ENCODE measurements around the gene CLBA1. TPM values are rescaled to one million over a fixed set of nuclear protein-coding genes. Genes with fewer than 3 reads are reported as not detected.

CLBA1 gene
- total and polyA plus RNA-seq, 3 experiments from 2014 or later = 0.32 to 3.9 (median 3.8) TPM

- Histone ChIP-seq H3K9me3 (ENCODE audit: low read length) (no peaks in the 10 kb centered on the region), H3K27ac (ENCODE audit: low read depth, low read length) (no peak overlapping the region), H3K4me1 (ENCODE audit: insufficient read depth, low read length) (peaks cover 7% of the 10 kb centered on the region), H3K27me3 (ENCODE audit: insufficient read depth, low read length, poor library complexity, severe bottlenecking) (peaks cover 16% of the 10 kb centered on the region), H3K4me3 (ENCODE audit: low read length) (no peak overlapping the region), H3K36me3 (ENCODE audit: insufficient read depth, low read length) (no peaks in the 10 kb centered on the region)
- DNase-seq = no peak
- ChIA-PET POLR2A (interaction anchor here (1.3 to 2.0 kb wide), 2 partner anchors 51 to 71 kb away, joined by 3 to 7 read pairs; no protein-coding TSS in a partner anchor), CTCF (interaction anchor here (0.9 to 6.5 kb wide), 15 partner anchors 10 to 377 kb away, joined by 3 to 122 read pairs (median 5); partner anchors contain the start of gene CLBA1)
- H3K4me3 Mint-ChIP-seq = no peak overlapping the region
- H3K4me1 Mint-ChIP-seq = peaks cover 5 to 27% (median 11%) of the 10 kb centered on the region in 3 donors
- peak overlapping the region in 1 of 8 donors; percentile 50 for H3K27ac Mint-ChIP-seq
- no peaks in the 10 kb centered on the region for H3K9me3 Mint-ChIP-seq
- no peaks in the 10 kb centered on the region for H3K36me3 Mint-ChIP-seq
- H3K27me3 Mint-ChIP-seq = peaks cover 20 to 37% of the 10 kb centered on the region in 2 donors
These were observed 10.8 kb upstream of the CLBA1 start for GRCh38 chr14:104974665-104975390.

- Histone ChIP-seq H3K27me3 (ENCODE audit: insufficient read depth, low read length, poor library complexity, severe bottlenecking) (peaks cover 16% of the 10 kb centered on the region), H3K4me3 (ENCODE audit: low read length) (no peak overlapping the region), H3K36me3 (ENCODE audit: insufficient read depth, low read length) (no peaks in the 10 kb centered on the region), H3K4me1 (ENCODE audit: insufficient read depth, low read length) (peaks cover 7% of the 10 kb centered on the region), H3K27ac (ENCODE audit: low read depth, low read length) (no peak overlapping the region), H3K9me3 (ENCODE audit: low read length) (no peaks in the 10 kb centered on the region)
- CTCF ChIA-PET = interaction anchor here (0.7 to 6.5 kb wide), 16 partner anchors 9 to 376 kb away, joined by 3 to 122 read pairs (median 6); partner anchors contain the start of gene GPR132
- H3K36me3 Mint-ChIP-seq = no peaks in the 10 kb centered on the region
- peak overlapping the region in 1 of 7 donors; percentile 32 for H3K4me3 Mint-ChIP-seq
- peak overlapping the region in 2 of 8 donors; percentile 37 to 84 for H3K27ac Mint-ChIP-seq
- H3K9me3 Mint-ChIP-seq = no peaks in the 10 kb centered on the region
- DNase-seq = peak in 1 of 5 donors; percentile 17
- POLR2A ChIA-PET = interaction anchor here (1.3 to 2.0 kb wide), 2 partner anchors 50 to 70 kb away, joined by 3 to 7 read pairs; no protein-coding TSS in a partner anchor
- H3K4me1 Mint-ChIP-seq = peaks cover 5 to 27% (median 11%) of the 10 kb centered on the region in 3 donors
- H3K27me3 Mint-ChIP-seq = peaks cover 22 to 38% of the 10 kb centered on the region in 2 donors
These were observed 9.9 kb upstream of the CLBA1 start for GRCh38 chr14:104975481-104976197.

GRCh38 chr14:104976198-104977007 lies 9.2 kb upstream of the CLBA1 start:
- Histone ChIP-seq H3K9me3 (ENCODE audit: low read length) (no peaks in the 10 kb centered on the region), H3K4me3 (ENCODE audit: low read length) (no peak overlapping the region), H3K36me3 (ENCODE audit: insufficient read depth, low read length) (no peaks in the 10 kb centered on the region), H3K27me3 (ENCODE audit: insufficient read depth, low read length, poor library complexity, severe bottlenecking) (peaks cover 16% of the 10 kb centered on the region), H3K27ac (ENCODE audit: low read depth, low read length) (no peak overlapping the region), H3K4me1 (ENCODE audit: insufficient read depth, low read length) (peaks cover 7% of the 10 kb centered on the region)
- Mint-ChIP-seq H3K27ac (peak overlapping the region in 3 of 8 donors; percentile 37 to 87 (median 43)), H3K4me3 (peak overlapping the region in 6 of 7 donors; percentile 32 to 82 (median 68)), H3K9me3 (no peaks in the 10 kb centered on the region), H3K4me1 (peaks cover 5 to 27% (median 11%) of the 10 kb centered on the region in 3 donors), H3K36me3 (no peaks in the 10 kb centered on the region), H3K27me3 (peaks cover 22 to 38% of the 10 kb centered on the region in 2 donors)
- POLR2A ChIA-PET = interaction anchor here (2.0 kb wide), 1 partner anchor 69 kb away, joined by 7 read pairs; no protein-coding TSS in a partner anchor
- CTCF ChIA-PET = interaction anchor here (0.7 to 6.5 kb wide), 17 partner anchors 8 to 376 kb away, joined by 3 to 122 read pairs (median 5); partner anchors contain the start of gene GPR132
- DNase-seq = peak; percentile 75 to 88 (median 84)

GRCh38 chr14:104977008-104977680 lies 8.4 kb upstream of the CLBA1 start:
- no peak overlapping the region for H3K27ac ChIP-seq (ENCODE audit: low read depth, low read length)
- no peaks in the 10 kb centered on the region for H3K36me3 ChIP-seq (ENCODE audit: insufficient read depth, low read length)
- Mint-ChIP-seq H3K27me3 (peaks cover 22 to 36% of the 10 kb centered on the region in 2 donors), H3K27ac (no peak overlapping the region), H3K36me3 (no peaks in the 10 kb centered on the region), H3K4me1 (peaks cover 5 to 27% (median 11%) of the 10 kb centered on the region in 3 donors), H3K9me3 (no peaks in the 10 kb centered on the region), H3K4me3 (peak overlapping the region in 5 of 7 donors; percentile 8 to 85 (median 77))
- H3K4me1 ChIP-seq (ENCODE audit: insufficient read depth, low read length) = peaks cover 7% of the 10 kb centered on the region
- ChIA-PET POLR2A (no interaction called here), CTCF (interaction anchor here (0.8 to 6.5 kb wide), 9 partner anchors 8 to 110 kb away, joined by 3 to 122 read pairs (median 6); partner anchors contain the start of gene GPR132)
- no peaks in the 10 kb centered on the region for H3K9me3 ChIP-seq (ENCODE audit: low read length)
- no peak overlapping the region for H3K4me3 ChIP-seq (ENCODE audit: low read length)
- peak in 1 of 5 donors; percentile 47 for DNase-seq
- H3K27me3 ChIP-seq (ENCODE audit: insufficient read depth, low read length, poor library complexity, severe bottlenecking) = peaks cover 16% of the 10 kb centered on the region

GRCh38 chr14:104977681-104978653 lies 7.6 kb upstream of the CLBA1 start, which contains the start of gene AHNAK2:
Gene AHNAK2 (minus strand): TSS chr14:104978374. CDS start chr14:104978237, 137 bp downstream.
- Mint-ChIP-seq H3K4me3 (peak within 1 kb of the TSS in 6 of 7 donors; percentile 70 to 90 (median 76)), H3K4me1 (peaks cover 5 to 27% (median 11%) of the 10 kb centered on the region in 3 donors), H3K27me3 (peaks cover 22 to 36% of the 10 kb centered on the region in 2 donors), H3K27ac (peak within 1 kb of the TSS in 4 of 8 donors; percentile 14 to 77 (median 27)), H3K9me3 (no peaks in the 10 kb centered on the region), H3K36me3 (no peaks in the 10 kb centered on the region)
- peaks cover 7% of the 10 kb centered on the region for H3K4me1 ChIP-seq (ENCODE audit: insufficient read depth, low read length)
- H3K27me3 ChIP-seq (ENCODE audit: insufficient read depth, low read length, poor library complexity, severe bottlenecking) = peaks cover 16% of the 10 kb centered on the region
- H3K9me3 ChIP-seq (ENCODE audit: low read length) = no peaks in the 10 kb centered on the region
- ChIA-PET POLR2A (no interaction called here), CTCF (interaction anchor here (1.2 to 6.5 kb wide), 3 partner anchors 42 to 70 kb away, joined by 4 to 122 read pairs (median 9); no protein-coding TSS in a partner anchor)
- H3K27ac ChIP-seq (ENCODE audit: low read depth, low read length) = no peak within 1 kb of the TSS
- peak; percentile 24 to 49 (median 37) for DNase-seq
- H3K4me3 ChIP-seq (ENCODE audit: low read length) = peak within 1 kb of the TSS; percentile 15
- H3K36me3 ChIP-seq (ENCODE audit: insufficient read depth, low read length) = no peaks in the 10 kb centered on the region
